LHCN-M2 (cell line): ENCODE measurements around the gene FAM227B. TPM values are rescaled to one million over a fixed set of nuclear protein-coding genes. Genes with fewer than 3 reads are reported as not detected.
"Not testable (repeated sequence)": the region's sequence is repeated elsewhere in the genome, so short reads cannot be mapped to it uniquely, and the experiment has no call there.

ENCODE experiments used
- DNase-seq: peaks from one replicate; pipeline ENCODE4 v3.0.0-alpha.2; 2012; ENCODE audit warnings: low read depth
- polyA plus RNA-seq: library from polyadenylated mRNA; unstranded; fragments of >200 nt; gene quantifications from one replicate; pipeline ENCODE4 v1.2.1, GENCODE V29; 2012; ENCODE audit warnings: missing spikeins
- total RNA-seq: library from RNA; depleted of rRNA; stranded (reverse); fragments of >200 nt; gene quantifications from 2 replicates; pipeline ENCODE4 v1.2.3, GENCODE V29; 2014; rRNA removed

FAM227B gene
- total RNA-seq, result 7.9 and 8.0 TPM in 2 replicates
- 7.6 TPM for polyA plus RNA-seq

- DNase-seq, result peak; percentile 98
These were observed at the start of gene FAM227B, which contains the start of gene DTWD1 for GRCh38 chr15:49620658-49621368. Gene FAM227B (minus strand): TSS chr15:49620818. CDS start chr15:49615171, 5,647 bp downstream. Gene DTWD1 (plus strand): TSS chr15:49621048. CDS start chr15:49625168, 4,120 bp downstream.

GRCh38 chr15:49669288-49669687, 48.7 kb upstream of the FAM227B start:
- DNase-seq, result no peak

- not testable (repeated sequence) for DNase-seq
These were observed 45.9 kb upstream of the FAM227B start for GRCh38 chr15:49666486-49666885.

GRCh38 chr15:49664716-49665115, 44.1 kb upstream of the FAM227B start:
- DNase-seq, result peak; percentile 7

- no peak for DNase-seq
These were observed 36.1 kb upstream of the FAM227B start for GRCh38 chr15:49656734-49657133.

- no peak for DNase-seq
These were observed 32.3 kb upstream of the FAM227B start for GRCh38 chr15:49652922-49653321.

- no peak for DNase-seq
These were observed 30.1 kb upstream of the FAM227B start for GRCh38 chr15:49650676-49651075.

- DNase-seq, result no peak
These were observed 29.4 kb upstream of the FAM227B start for GRCh38 chr15:49649987-49650386.

GRCh38 chr15:49646891-49647290, 26.3 kb upstream of the FAM227B start:
- no peak for DNase-seq

- DNase-seq, result peak; percentile 22
These were observed 25.3 kb upstream of the FAM227B start for GRCh38 chr15:49645941-49646340.

GRCh38 chr15:49645277-49645676, 24.7 kb upstream of the FAM227B start:
- DNase-seq, result no peak

- DNase-seq, result no peak
These were observed 23.8 kb upstream of the FAM227B start for GRCh38 chr15:49644364-49644794.

- no peak for DNase-seq
These were observed 17.2 kb upstream of the FAM227B start for GRCh38 chr15:49637857-49638256.

GRCh38 chr15:49628379-49628778, 7.8 kb upstream of the FAM227B start:
- no peak for DNase-seq

- peak; percentile 92 for DNase-seq
These were observed 6.8 kb upstream of the FAM227B start for GRCh38 chr15:49627407-49627877.

- DNase-seq, result peak; percentile 16
These were observed 4.9 kb upstream of the FAM227B start for GRCh38 chr15:49625460-49626036.

- peak; percentile 70 for DNase-seq
These were observed 3.4 kb upstream of the FAM227B start for GRCh38 chr15:49624056-49624455.

- peak; percentile 26 for DNase-seq
These were observed 1.9 kb upstream of the FAM227B start for GRCh38 chr15:49622561-49622960.

GRCh38 chr15:49621887-49622286, 1.3 kb upstream of the FAM227B start:
- no peak for DNase-seq

- DNase-seq, result no peak
These were observed 788 bp upstream of the FAM227B start for GRCh38 chr15:49621401-49621811.

- peak; percentile 47 for DNase-seq
These were observed 419 bp downstream of the FAM227B start for GRCh38 chr15:49620199-49620598.

GRCh38 chr15:49619226-49619625, 1.4 kb downstream of the FAM227B start:
- DNase-seq, result no peak

GRCh38 chr15:49612240-49612639, 8.4 kb downstream of the FAM227B start:
- DNase-seq, result not testable (repeated sequence)
